Memory B cell (primary cell): ENCODE data around the gene CDC5L.

ENCODE experiments used
- ATAC-seq: fragments of 150-1000 bp; cut with Tn5 transposase; 2 replicates; pipeline ENCODE4 v1.10.0; 2021; ENCODE audit warnings: low read depth, mild to moderate bottlenecking, moderate library complexity
- DNase-seq, 2 donors: peaks; one replicate each; pipeline ENCODE4 v3.0.0; 2022; ENCODE audit warnings: low spot score in 2 of 2
- H3K27ac Mint-ChIP-seq: one replicate; pipeline ENCODE4 v1.8.0; 2022; ENCODE audit warnings: mild to moderate bottlenecking, moderate library complexity, mixed read lengths
- H3K27me3 Mint-ChIP-seq: one replicate; pipeline ENCODE4 v1.8.0; 2022; ENCODE audit warnings: mixed read lengths
- H3K36me3 Mint-ChIP-seq: one replicate; pipeline ENCODE4 v1.8.0; 2022; ENCODE audit warnings: mild to moderate bottlenecking, mixed read lengths
- H3K4me1 Mint-ChIP-seq: one replicate; pipeline ENCODE4 v1.8.0; 2022; ENCODE audit warnings: mixed read lengths
- H3K4me3 Mint-ChIP-seq: one replicate; pipeline ENCODE4 v1.8.0; 2022; ENCODE audit warnings: mild to moderate bottlenecking, moderate library complexity, mixed read lengths
- H3K9me3 Mint-ChIP-seq: one replicate; pipeline ENCODE4 v1.8.0; 2022; ENCODE audit warnings: mixed read lengths

CDC5L gene

GRCh38 chr6:44388887-44389286, 1.4 kb downstream of the CDC5L start:
- ATAC-seq (no peak), DNase-seq (no peak)
- peaks cover 2% of the 10 kb centered on the region for H3K27me3 Mint-ChIP-seq
- H3K27ac Mint-ChIP-seq = peak overlapping the region; percentile 96
- H3K36me3 Mint-ChIP-seq = peaks cover 18% of the 10 kb centered on the region
- peak overlapping the region; percentile 92 for H3K4me3 Mint-ChIP-seq
- no peaks in the 10 kb centered on the region for H3K9me3 Mint-ChIP-seq
- H3K4me1 Mint-ChIP-seq = peaks cover 32% of the 10 kb centered on the region

DNA sequence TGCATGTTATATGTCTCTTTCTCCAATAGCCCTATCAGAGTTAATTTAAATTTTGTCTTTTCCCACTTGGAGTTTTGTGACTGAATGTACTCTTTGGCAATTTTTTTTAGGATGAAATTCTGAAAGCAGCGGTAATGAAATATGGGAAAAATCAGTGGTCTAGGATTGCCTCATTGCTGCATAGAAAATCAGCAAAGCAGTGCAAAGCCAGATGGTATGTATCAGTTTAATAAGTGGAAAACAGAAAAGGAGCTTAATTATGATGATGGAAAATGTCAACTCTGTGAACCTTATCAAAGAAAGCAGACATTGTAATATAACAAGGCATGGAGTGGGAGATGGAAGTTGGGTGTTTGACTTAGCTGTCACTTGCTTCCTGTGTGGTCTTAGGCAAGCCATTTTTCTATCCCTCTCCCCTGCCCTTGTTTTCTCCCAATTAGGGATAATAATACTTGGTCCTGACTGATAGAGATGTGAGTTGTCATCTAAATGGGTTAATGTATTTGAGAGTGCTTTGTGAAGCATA, 2.7 kb downstream of the CDC5L start:
- DNase-seq (no peak), ATAC-seq (no peak)
- Mint-ChIP-seq H3K27me3 (no peaks in the 10 kb centered on the region), H3K4me3 (no peak overlapping the region), H3K27ac (no peak overlapping the region), H3K4me1 (peaks cover 32% of the 10 kb centered on the region), H3K36me3 (peaks cover 25% of the 10 kb centered on the region), H3K9me3 (no peaks in the 10 kb centered on the region)

- Mint-ChIP-seq H3K9me3 (no peaks in the 10 kb centered on the region), H3K4me3 (no peak overlapping the region), H3K27me3 (no peaks in the 10 kb centered on the region), H3K36me3 (peaks cover 47% of the 10 kb centered on the region), H3K27ac (no peak overlapping the region), H3K4me1 (peaks cover 9% of the 10 kb centered on the region)
- ATAC-seq (no peak), DNase-seq (no peak)
These were observed 8.0 kb downstream of the CDC5L start for GRCh38 chr6:44395501-44395900.

GRCh38 chr6:44396968-44397367, 9.5 kb downstream of the CDC5L start:
- Mint-ChIP-seq H3K9me3 (no peaks in the 10 kb centered on the region), H3K36me3 (peaks cover 51% of the 10 kb centered on the region), H3K4me1 (peaks cover 10% of the 10 kb centered on the region), H3K27ac (no peak overlapping the region), H3K27me3 (no peaks in the 10 kb centered on the region), H3K4me3 (no peak overlapping the region)
- DNase-seq (no peak), ATAC-seq (no peak)

GRCh38 chr6:44397424-44398164, 10.1 kb downstream of the CDC5L start:
- Mint-ChIP-seq H3K4me3 (no peak overlapping the region), H3K9me3 (no peaks in the 10 kb centered on the region), H3K27me3 (no peaks in the 10 kb centered on the region), H3K36me3 (peaks cover 49% of the 10 kb centered on the region), H3K27ac (no peak overlapping the region), H3K4me1 (peaks cover 10% of the 10 kb centered on the region)
- no peak for ATAC-seq
- DNase-seq = no peak

GRCh38 chr6:44399991-44400390, 12.5 kb downstream of the CDC5L start:
- no peak for ATAC-seq
- no peak for DNase-seq
- H3K9me3 Mint-ChIP-seq = no peaks in the 10 kb centered on the region
- H3K27ac Mint-ChIP-seq = no peak overlapping the region
- H3K4me1 Mint-ChIP-seq = peaks cover 10% of the 10 kb centered on the region
- no peak overlapping the region for H3K4me3 Mint-ChIP-seq
- H3K27me3 Mint-ChIP-seq = no peaks in the 10 kb centered on the region
- H3K36me3 Mint-ChIP-seq = peaks cover 44% of the 10 kb centered on the region

- H3K9me3 Mint-ChIP-seq = no peaks in the 10 kb centered on the region
- H3K4me1 Mint-ChIP-seq = peaks cover 10% of the 10 kb centered on the region
- ATAC-seq = no peak
- H3K36me3 Mint-ChIP-seq = peaks cover 46% of the 10 kb centered on the region
- no peak for DNase-seq
- no peak overlapping the region for H3K4me3 Mint-ChIP-seq
- no peak overlapping the region for H3K27ac Mint-ChIP-seq
- no peaks in the 10 kb centered on the region for H3K27me3 Mint-ChIP-seq
These were observed 13.1 kb downstream of the CDC5L start for GRCh38 chr6:44400572-44400971.

DNA sequence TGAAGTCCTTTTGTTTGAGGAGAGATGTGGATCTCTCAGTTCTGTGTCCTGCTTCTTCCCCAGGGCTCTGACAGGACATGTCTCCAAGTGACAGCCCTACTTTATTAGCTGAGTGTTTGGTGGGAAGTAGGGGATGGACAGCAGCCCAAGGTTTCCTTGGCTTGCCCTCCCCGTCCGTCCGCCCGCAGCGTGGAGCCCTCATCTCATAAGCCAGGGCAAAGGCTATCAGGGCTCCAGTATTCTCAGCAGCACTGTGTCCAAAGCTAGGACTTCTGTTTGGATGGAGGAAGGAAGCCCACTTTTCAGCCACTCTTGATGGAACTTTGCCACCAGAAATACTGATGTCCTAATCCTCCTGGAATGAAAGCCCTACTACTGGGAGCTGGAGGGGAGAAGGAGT, 13.6 kb downstream of the CDC5L start:
- Mint-ChIP-seq H3K4me3 (no peak overlapping the region), H3K27ac (no peak overlapping the region)
- no peak for ATAC-seq

DNA sequence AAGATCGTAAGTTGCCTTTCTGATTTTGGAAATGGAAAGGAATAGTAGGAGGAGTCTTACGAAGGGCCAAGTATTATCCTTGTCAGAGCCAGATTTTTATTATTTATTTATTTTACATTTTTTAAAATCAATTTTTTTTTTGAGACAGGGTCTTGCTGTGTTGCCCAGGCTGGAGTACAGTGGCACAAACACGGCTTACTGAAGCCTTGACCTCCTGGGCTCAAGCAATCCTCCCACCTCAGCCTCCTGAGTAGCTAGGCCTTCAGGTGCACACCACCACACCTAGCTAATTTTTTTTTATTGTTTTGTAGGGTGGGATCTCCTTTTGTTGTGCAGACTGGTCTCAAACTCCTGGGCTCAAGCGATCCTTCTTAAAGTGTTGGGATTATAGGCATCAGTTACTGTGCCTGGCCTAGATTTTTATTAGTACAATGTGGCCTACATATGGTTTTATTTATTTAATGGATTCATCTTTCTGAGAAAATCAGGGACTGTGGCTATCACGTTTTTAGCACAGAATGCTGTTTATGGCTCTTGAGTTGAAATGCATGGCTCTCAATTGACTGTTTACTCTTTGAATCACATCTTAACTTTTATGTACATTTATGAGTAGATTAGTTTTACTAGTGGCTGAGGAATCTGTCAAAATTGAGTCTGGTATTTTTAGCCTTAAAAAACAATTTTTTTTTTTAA, 16.7 kb downstream of the CDC5L start:
- Mint-ChIP-seq H3K4me1 (peaks cover 8% of the 10 kb centered on the region), H3K27me3 (no peaks in the 10 kb centered on the region), H3K36me3 (peaks cover 49% of the 10 kb centered on the region), H3K9me3 (no peaks in the 10 kb centered on the region), H3K27ac (no peak overlapping the region), H3K4me3 (no peak overlapping the region)
- no peak for ATAC-seq
- no peak for DNase-seq

More for the DNA sequence above, 13.6 kb downstream of the CDC5L start:
- Mint-ChIP-seq H3K27me3 (no peaks in the 10 kb centered on the region), H3K9me3 (no peaks in the 10 kb centered on the region), H3K36me3 (peaks cover 46% of the 10 kb centered on the region), H3K4me1 (peaks cover 10% of the 10 kb centered on the region)
- DNase-seq = no peak

GRCh38 chr6:44404715-44405099, 17.2 kb downstream of the CDC5L start:
- H3K4me3 Mint-ChIP-seq = no peak overlapping the region
- peaks cover 49% of the 10 kb centered on the region for H3K36me3 Mint-ChIP-seq
- H3K9me3 Mint-ChIP-seq = no peaks in the 10 kb centered on the region
- no peak overlapping the region for H3K27ac Mint-ChIP-seq
- H3K4me1 Mint-ChIP-seq = peaks cover 6% of the 10 kb centered on the region
- no peaks in the 10 kb centered on the region for H3K27me3 Mint-ChIP-seq
- ATAC-seq (no peak), DNase-seq (no peak)

DNA sequence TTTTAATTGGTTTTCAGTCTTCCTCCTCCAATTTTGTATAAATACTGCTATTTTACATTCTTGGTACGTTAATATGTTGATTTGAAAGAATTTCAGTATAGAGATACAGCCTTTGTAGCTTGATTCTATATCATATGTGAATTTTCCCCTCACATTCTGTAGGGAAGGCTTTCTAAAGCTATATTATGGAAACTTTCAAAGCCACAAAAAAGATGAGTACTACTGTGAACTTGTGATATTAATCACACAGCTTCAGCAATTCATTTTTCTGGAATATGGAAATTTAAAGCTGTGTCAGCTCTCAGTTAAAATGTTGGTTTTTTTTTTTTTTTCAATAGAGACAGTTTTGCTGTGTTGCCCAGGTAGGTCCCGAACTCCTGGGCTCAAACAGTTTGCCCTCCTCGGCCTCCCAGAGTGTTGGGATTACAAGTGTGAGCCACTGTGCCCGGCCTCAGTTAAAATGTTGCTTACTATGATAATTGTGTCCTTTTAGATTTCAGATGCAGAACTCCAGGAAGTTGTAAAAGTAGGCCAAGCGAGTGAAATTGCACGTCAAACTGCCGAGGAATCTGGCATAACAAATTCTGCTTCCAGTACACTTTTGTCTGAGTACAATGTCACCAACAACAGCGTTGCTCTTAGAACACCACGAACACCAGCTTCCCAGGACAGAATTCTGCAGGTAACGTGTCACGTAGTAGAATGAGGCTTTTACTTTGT, 20.6 kb downstream of the CDC5L start:
- Mint-ChIP-seq H3K27me3 (no peaks in the 10 kb centered on the region), H3K4me3 (no peak overlapping the region), H3K9me3 (peaks cover 1% of the 10 kb centered on the region), H3K36me3 (peaks cover 56% of the 10 kb centered on the region), H3K4me1 (peaks cover 5% of the 10 kb centered on the region), H3K27ac (no peak overlapping the region)
- DNase-seq (no peak), ATAC-seq (no peak)

- Mint-ChIP-seq H3K4me3 (no peak overlapping the region), H3K27ac (peak overlapping the region; percentile 81), H3K9me3 (peaks cover 1% of the 10 kb centered on the region), H3K36me3 (peaks cover 56% of the 10 kb centered on the region), H3K4me1 (peaks cover 9% of the 10 kb centered on the region), H3K27me3 (no peaks in the 10 kb centered on the region)
- ATAC-seq (no peak), DNase-seq (no peak)
These were observed 21.8 kb downstream of the CDC5L start for GRCh38 chr6:44409207-44409794.

DNA sequence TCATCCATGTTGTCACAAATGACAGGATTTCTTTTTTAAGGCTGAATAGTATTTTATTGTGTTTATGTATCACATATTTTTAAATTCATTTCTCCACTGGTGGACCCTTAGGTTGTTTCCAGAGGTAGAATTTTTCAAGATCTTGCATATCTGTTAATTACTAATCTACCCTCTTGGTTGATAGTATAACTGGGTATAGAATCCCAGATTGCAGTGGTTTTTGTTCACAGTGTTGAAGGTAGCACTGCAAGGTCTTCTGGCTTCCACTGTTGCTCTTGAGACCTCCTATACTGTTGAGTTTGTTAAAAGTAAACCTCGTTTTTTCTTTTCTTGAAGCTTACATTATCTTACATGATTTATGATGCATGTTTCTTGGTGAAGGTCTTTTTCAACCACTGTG, 22.9 kb downstream of the CDC5L start:
- ATAC-seq (no peak), DNase-seq (no peak)
- Mint-ChIP-seq H3K27ac (no peak overlapping the region), H3K4me1 (peaks cover 15% of the 10 kb centered on the region), H3K4me3 (no peak overlapping the region), H3K36me3 (peaks cover 59% of the 10 kb centered on the region), H3K27me3 (no peaks in the 10 kb centered on the region), H3K9me3 (peaks cover 1% of the 10 kb centered on the region)

GRCh38 chr6:44411141-44411540, 23.6 kb downstream of the CDC5L start:
- H3K27me3 Mint-ChIP-seq = no peaks in the 10 kb centered on the region
- DNase-seq (no peak), ATAC-seq (no peak)
- peak overlapping the region; percentile 12 for H3K27ac Mint-ChIP-seq
- no peak overlapping the region for H3K4me3 Mint-ChIP-seq
- peaks cover 21% of the 10 kb centered on the region for H3K4me1 Mint-ChIP-seq
- H3K9me3 Mint-ChIP-seq = peaks cover 1% of the 10 kb centered on the region
- peaks cover 63% of the 10 kb centered on the region for H3K36me3 Mint-ChIP-seq
